ENCODE measurements around the gene CXCL6. TPM values are rescaled to one million over a fixed set of nuclear protein-coding genes. Genes with fewer than 3 reads are reported as not detected.

Gene CXCL6
- total RNA-seq, 1 donor from 2014 or later = 0.50 TPM

DNA sequence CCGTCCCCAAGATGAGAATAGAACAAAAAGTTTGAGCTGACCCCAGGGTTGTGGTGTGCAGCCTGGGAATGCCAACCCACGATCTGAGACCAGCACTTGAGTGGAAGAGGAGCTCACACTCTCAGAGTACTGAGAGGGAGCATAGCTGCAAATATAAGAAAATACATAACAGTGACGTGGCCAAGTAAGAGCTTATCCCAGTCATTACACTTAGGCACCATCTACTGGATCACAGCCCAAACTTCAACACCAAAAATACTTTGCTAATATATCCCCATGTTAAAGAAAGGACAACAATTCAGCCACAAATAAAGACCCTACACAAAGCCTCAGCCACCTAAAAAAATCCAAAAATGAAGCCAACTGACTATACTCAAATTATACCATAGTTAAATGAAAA lies 33.3 kb upstream of the CXCL6 start:
- peaks cover 7% of the 10 kb centered on the region for H3K9me3 ChIP-seq
- intact Hi-C loops (cut with DNase I) = no loop called here
- no peaks in the 10 kb centered on the region for H3K4me1 ChIP-seq
- H3K27ac ChIP-seq = no peak overlapping the region
- ATAC-seq (no peak), DNase-seq (no peak)
- TF ChIP-seq, protein P1, sequence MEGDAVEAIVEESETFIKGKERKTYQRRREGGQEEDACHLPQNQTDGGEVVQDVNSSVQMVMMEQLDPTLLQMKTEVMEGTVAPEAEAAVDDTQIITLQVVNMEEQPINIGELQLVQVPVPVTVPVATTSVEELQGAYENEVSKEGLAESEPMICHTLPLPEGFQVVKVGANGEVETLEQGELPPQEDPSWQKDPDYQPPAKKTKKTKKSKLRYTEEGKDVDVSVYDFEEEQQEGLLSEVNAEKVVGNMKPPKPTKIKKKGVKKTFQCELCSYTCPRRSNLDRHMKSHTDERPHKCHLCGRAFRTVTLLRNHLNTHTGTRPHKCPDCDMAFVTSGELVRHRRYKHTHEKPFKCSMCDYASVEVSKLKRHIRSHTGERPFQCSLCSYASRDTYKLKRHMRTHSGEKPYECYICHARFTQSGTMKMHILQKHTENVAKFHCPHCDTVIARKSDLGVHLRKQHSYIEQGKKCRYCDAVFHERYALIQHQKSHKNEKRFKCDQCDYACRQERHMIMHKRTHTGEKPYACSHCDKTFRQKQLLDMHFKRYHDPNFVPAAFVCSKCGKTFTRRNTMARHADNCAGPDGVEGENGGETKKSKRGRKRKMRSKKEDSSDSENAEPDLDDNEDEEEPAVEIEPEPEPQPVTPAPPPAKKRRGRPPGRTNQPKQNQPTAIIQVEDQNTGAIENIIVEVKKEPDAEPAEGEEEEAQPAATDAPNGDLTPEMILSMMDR (IDR thresholded peaks at IDR 0.05) = no peak
- H3K27me3 ChIP-seq (ENCODE audit: low read depth) = no peaks in the 10 kb centered on the region
- no peak overlapping the region for H3K4me3 ChIP-seq
- no peaks in the 10 kb centered on the region for H3K36me3 ChIP-seq

DNA sequence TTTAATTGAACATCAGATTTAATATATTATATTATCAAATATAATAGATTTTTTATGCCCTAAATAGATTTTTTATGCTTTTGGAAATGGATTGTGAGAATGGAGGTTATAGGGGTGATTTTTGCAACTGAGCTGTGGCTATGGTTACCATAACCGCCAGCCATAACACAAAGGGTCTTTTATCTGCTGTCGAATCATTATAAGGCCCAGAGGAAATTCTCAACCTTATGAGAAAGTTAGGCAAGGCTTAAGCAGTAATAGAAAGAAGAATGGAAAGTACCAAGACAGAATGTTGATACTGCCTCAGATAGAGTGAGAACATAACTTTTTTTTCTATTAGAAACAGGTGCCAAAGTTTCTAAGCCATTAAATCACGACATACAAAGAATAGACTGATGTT lies 26.3 kb upstream of the CXCL6 start:
- H3K27me3 ChIP-seq (ENCODE audit: low read depth) = no peaks in the 10 kb centered on the region

DNA sequence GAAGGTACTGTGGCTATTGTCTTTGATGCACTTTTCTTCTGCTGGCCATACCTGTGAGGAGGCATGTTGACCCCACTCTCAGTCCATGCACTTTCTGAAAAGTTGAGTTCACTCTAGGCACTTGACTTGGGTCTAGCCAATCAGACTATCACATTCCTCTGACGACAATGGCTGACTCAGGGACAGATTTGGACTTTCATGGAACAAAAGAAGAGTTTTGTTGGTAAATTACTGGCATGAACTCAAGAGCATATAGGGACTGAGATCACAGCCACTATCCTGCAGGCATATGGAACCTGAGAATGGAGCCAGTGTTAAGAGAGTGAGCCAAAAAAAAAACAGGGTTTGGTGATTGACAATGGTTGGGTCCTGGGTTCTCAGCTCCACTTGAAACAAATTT lies 24.6 kb upstream of the CXCL6 start:
- no peak for ATAC-seq
- intact Hi-C loops (cut with DNase I) = no loop called here
- Histone ChIP-seq H3K27me3 (ENCODE audit: low read depth) (no peaks in the 10 kb centered on the region), H3K27ac (no peak overlapping the region), H3K9me3 (no peaks in the 10 kb centered on the region), H3K36me3 (no peaks in the 10 kb centered on the region), H3K4me3 (no peak overlapping the region), H3K4me1 (no peaks in the 10 kb centered on the region)
- no peak for DNase-seq
- TF ChIP-seq, protein P1 (IDR thresholded peaks at IDR 0.05) = no peak

More for the DNA sequence above, 26.3 kb upstream of the CXCL6 start:
- no peak for ATAC-seq
- H3K36me3 ChIP-seq = no peaks in the 10 kb centered on the region
- intact Hi-C loops (cut with DNase I) = no loop called here
- TF ChIP-seq, protein P1 (IDR thresholded peaks at IDR 0.05) = no peak
- H3K27ac ChIP-seq = no peak overlapping the region
- H3K4me1 ChIP-seq = no peaks in the 10 kb centered on the region
- H3K9me3 ChIP-seq = peaks cover under 1% of the 10 kb centered on the region
- DNase-seq = no peak
- no peak overlapping the region for H3K4me3 ChIP-seq

DNA sequence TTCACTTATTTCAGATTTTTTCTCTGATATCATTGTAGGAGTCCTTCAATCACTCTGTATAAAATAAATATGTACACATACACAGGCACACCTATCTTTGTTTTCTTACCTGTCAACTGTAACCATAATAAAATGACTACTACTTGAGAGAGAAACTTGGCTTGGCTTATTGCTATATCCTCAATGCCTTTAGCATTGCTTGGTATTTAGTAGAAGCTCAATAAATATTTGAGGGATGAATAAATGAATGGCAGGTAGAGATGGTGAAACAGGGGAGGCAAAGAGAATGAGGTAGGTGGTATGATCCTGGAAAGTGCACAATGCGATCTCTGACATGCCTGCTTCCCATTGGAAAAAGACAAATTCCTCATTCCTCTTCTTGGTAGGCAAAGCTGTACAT lies 21.8 kb upstream of the CXCL6 start:
- TF ChIP-seq, protein P1 (IDR thresholded peaks at IDR 0.05) = no peak
- no peak for DNase-seq
- H3K27me3 ChIP-seq (ENCODE audit: low read depth) = no peaks in the 10 kb centered on the region
- no peaks in the 10 kb centered on the region for H3K36me3 ChIP-seq
- H3K4me3 ChIP-seq = no peak overlapping the region
- no peaks in the 10 kb centered on the region for H3K9me3 ChIP-seq
- no peak overlapping the region for H3K27ac ChIP-seq
- no peak for ATAC-seq
- no peaks in the 10 kb centered on the region for H3K4me1 ChIP-seq
- intact Hi-C loops (cut with DNase I) = no loop called here

DNA sequence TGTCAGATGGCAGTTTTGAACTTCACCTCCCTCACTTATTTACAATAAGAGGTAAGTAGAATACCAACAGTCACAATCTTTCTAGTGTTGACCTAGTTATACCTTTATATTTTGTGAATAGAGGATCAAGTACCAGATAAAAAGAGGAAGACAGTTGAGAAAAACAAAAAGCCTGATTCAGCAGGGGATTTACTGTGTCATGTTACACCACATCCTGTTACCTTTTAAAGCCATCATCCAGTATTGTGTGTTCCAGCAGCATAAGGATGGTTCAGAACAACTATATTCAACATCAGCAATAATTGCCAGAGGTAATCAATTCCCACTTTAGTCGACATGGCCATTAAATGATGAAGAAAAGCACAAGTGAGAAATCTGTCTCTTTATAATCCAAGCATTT lies 21.3 kb upstream of the CXCL6 start:
- Histone ChIP-seq H3K9me3 (no peaks in the 10 kb centered on the region), H3K27ac (no peak overlapping the region), H3K4me3 (no peak overlapping the region), H3K27me3 (ENCODE audit: low read depth) (no peaks in the 10 kb centered on the region), H3K4me1 (no peaks in the 10 kb centered on the region), H3K36me3 (no peaks in the 10 kb centered on the region)
- TF ChIP-seq, protein P1 (IDR thresholded peaks at IDR 0.05) = no peak
- ATAC-seq = no peak
- no peak for DNase-seq
- intact Hi-C loops (cut with DNase I) = no loop called here

DNA sequence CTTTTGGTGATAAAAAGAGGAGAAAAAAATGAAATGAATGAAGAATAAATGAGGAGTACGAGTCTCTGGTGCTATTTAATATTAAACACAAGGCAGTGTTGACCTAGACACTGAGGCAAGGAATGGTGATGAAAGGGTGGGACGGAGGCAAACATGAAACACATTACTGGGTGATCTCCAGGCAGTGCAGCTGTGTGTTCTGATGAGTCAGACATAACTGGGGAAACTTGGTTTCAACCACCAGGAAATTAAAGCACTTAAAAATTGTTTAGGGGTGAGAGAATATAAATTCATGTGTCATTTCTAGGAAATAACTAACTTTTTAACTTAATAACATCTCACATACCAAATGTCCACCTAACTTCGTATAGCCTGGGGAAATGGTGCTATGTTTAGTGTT lies 19.7 kb upstream of the CXCL6 start:
- H3K27ac ChIP-seq = no peak overlapping the region
- DNase-seq = no peak
- no peaks in the 10 kb centered on the region for H3K36me3 ChIP-seq
- ATAC-seq = no peak
- no peaks in the 10 kb centered on the region for H3K27me3 ChIP-seq (ENCODE audit: low read depth)
- H3K4me3 ChIP-seq = no peak overlapping the region
- TF ChIP-seq, protein P1 (IDR thresholded peaks at IDR 0.05) = no peak
- no peaks in the 10 kb centered on the region for H3K4me1 ChIP-seq
- H3K9me3 ChIP-seq = no peaks in the 10 kb centered on the region
- intact Hi-C loops (cut with DNase I) = no loop called here

Data from lower lobe of right lung (tissue), 2 donors.